Measurements from ENCODE around the gene CD209. TPM values are rescaled to one million over a fixed set of nuclear protein-coding genes. Genes with fewer than 3 reads are reported as not detected.

The CD209 gene
- total RNA-seq, 1 donor from 2014 or later, result 7.0 TPM

- intact Hi-C loops (cut with micrococcal nuclease), result no loop called here
- no peak for TF ChIP-seq CTCF (IDR thresholded peaks at IDR 0.05; ENCODE audit: borderline replicate concordance)
- DNase-seq, result no peak
- peaks cover 10% of the 10 kb centered on the region for H3K9me3 ChIP-seq (replicated peaks)
- no peak overlapping the region for H3K27ac ChIP-seq (replicated peaks)
- peaks cover 82% of the 10 kb centered on the region for H3K27me3 ChIP-seq (ENCODE audit: low read depth)
- no peak overlapping the region for H3K4me3 ChIP-seq
- H3K36me3 ChIP-seq, result no peaks in the 10 kb centered on the region
- no peaks in the 10 kb centered on the region for H3K4me1 ChIP-seq
Measured at GRCh38 chr19:7790416-7790815, 43.1 kb upstream of the CD209 start.

- peak overlapping the region; percentile 39 for H3K4me3 ChIP-seq
- DNase-seq, result no peak
Measured at GRCh38 chr19:7789447-7789846, 42.1 kb upstream of the CD209 start.

GRCh38 chr19:7788933-7789323 lies 41.6 kb upstream of the CD209 start:
- Histone ChIP-seq H3K9me3 (replicated peaks) (peaks cover 18% of the 10 kb centered on the region), H3K27ac (replicated peaks) (no peak overlapping the region), H3K4me3 (peak overlapping the region; percentile 39), H3K4me1 (no peaks in the 10 kb centered on the region), H3K36me3 (no peaks in the 10 kb centered on the region), H3K27me3 (ENCODE audit: low read depth) (peaks cover 93% of the 10 kb centered on the region)
- intact Hi-C loops (cut with micrococcal nuclease), result no loop called here
- no peak for TF ChIP-seq CTCF (IDR thresholded peaks at IDR 0.05; ENCODE audit: borderline replicate concordance)
- DNase-seq, result no peak

More at GRCh38 chr19:7789447-7789846, 42.1 kb upstream of the CD209 start:
- intact Hi-C loops (cut with micrococcal nuclease), result no loop called here
- Histone ChIP-seq H3K36me3 (no peaks in the 10 kb centered on the region), H3K9me3 (replicated peaks) (peaks cover 18% of the 10 kb centered on the region), H3K27ac (replicated peaks) (no peak overlapping the region), H3K27me3 (ENCODE audit: low read depth) (peaks cover 87% of the 10 kb centered on the region), H3K4me1 (no peaks in the 10 kb centered on the region)
- TF ChIP-seq CTCF (IDR thresholded peaks at IDR 0.05; ENCODE audit: borderline replicate concordance), result no peak

GRCh38 chr19:7788178-7788932 lies 41.0 kb upstream of the CD209 start:
- Histone ChIP-seq H3K36me3 (no peaks in the 10 kb centered on the region), H3K27ac (replicated peaks) (no peak overlapping the region), H3K27me3 (ENCODE audit: low read depth) (peaks cover 93% of the 10 kb centered on the region), H3K4me3 (peak overlapping the region; percentile 39), H3K4me1 (no peaks in the 10 kb centered on the region), H3K9me3 (replicated peaks) (peaks cover 13% of the 10 kb centered on the region)
- intact Hi-C loops (cut with micrococcal nuclease), result no loop called here
- no peak for TF ChIP-seq CTCF (IDR thresholded peaks at IDR 0.05; ENCODE audit: borderline replicate concordance)
- DNase-seq, result no peak

- DNase-seq, result no peak
- Histone ChIP-seq H3K4me1 (no peaks in the 10 kb centered on the region), H3K36me3 (no peaks in the 10 kb centered on the region), H3K27ac (replicated peaks) (no peak overlapping the region), H3K4me3 (peak overlapping the region; percentile 39), H3K27me3 (ENCODE audit: low read depth) (peaks cover 94% of the 10 kb centered on the region), H3K9me3 (replicated peaks) (peaks cover 9% of the 10 kb centered on the region)
- no peak for TF ChIP-seq CTCF (IDR thresholded peaks at IDR 0.05; ENCODE audit: borderline replicate concordance)
- intact Hi-C loops (cut with micrococcal nuclease), result no loop called here
Measured at GRCh38 chr19:7787602-7788177, 40.4 kb upstream of the CD209 start.
